BJ (cell line): Measurements from ENCODE around the gene CUL1. TPM values are rescaled to one million over a fixed set of nuclear protein-coding genes. Genes with fewer than 3 reads are reported as not detected.

Experiments
- CTCF ChIA-PET: fragments of 350-600 bp; formaldehyde crosslinking; extraction: SDS; loops from one replicate; lab custom pipeline; 2021; ENCODE audit warnings: antibody characterized with exemption, inconsistent platforms; lab: Yijun Ruan, JAX
- POLR2A ChIA-PET: fragments of 300-600 bp; sonication (Branson Sonifier 250); formaldehyde crosslinking; extraction: SDS; loops from one replicate; lab custom pipeline; 2021; ENCODE audit warnings: antibody characterized with exemption; lab: Charles Lee
- DNase-seq: peaks from one replicate; pipeline ENCODE4 v3.0.0-alpha.2; 2011; ENCODE audit warnings: low read depth
- H3K27me3 ChIP-seq: 2 replicates; pipeline ENCODE4 v1.6.0; 2011; ENCODE audit warnings: low read length; ENCODE audit not compliant: control insufficient read depth, insufficient read depth
- H3K36me3 ChIP-seq: 2 replicates; pipeline ENCODE4 v1.5.1; 2011; ENCODE audit warnings: low read length; ENCODE audit not compliant: control insufficient read depth, insufficient read depth
- H3K4me3 ChIP-seq: 2 replicates; pipeline ENCODE4 v1.5.1; 2011; ENCODE audit warnings: low read depth, mild to moderate bottlenecking, control low read depth, low read length
- polyA plus RNA-seq: library from polyadenylated mRNA; depleted of rRNA; stranded (reverse); fragments of >200 nt; gene quantifications from 2 replicates; pipeline ENCODE4 v1.2.3, GENCODE V29; 2011
- TF ChIP-seq, protein P1 (sequence below): IDR thresholded peaks from 2 replicates; pipeline ENCODE4 v1.5.1; 2011; ENCODE audit warnings: low read depth, mild to moderate bottlenecking, control low read depth, inconsistent platforms, low read length, moderate library complexity; ENCODE audit not compliant: insufficient read depth

Gene CUL1
- polyA plus RNA-seq, 1 experiment, result 38.6 TPM

- TF ChIP-seq, protein P1, sequence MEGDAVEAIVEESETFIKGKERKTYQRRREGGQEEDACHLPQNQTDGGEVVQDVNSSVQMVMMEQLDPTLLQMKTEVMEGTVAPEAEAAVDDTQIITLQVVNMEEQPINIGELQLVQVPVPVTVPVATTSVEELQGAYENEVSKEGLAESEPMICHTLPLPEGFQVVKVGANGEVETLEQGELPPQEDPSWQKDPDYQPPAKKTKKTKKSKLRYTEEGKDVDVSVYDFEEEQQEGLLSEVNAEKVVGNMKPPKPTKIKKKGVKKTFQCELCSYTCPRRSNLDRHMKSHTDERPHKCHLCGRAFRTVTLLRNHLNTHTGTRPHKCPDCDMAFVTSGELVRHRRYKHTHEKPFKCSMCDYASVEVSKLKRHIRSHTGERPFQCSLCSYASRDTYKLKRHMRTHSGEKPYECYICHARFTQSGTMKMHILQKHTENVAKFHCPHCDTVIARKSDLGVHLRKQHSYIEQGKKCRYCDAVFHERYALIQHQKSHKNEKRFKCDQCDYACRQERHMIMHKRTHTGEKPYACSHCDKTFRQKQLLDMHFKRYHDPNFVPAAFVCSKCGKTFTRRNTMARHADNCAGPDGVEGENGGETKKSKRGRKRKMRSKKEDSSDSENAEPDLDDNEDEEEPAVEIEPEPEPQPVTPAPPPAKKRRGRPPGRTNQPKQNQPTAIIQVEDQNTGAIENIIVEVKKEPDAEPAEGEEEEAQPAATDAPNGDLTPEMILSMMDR, result no peak
- ChIA-PET POLR2A (no interaction called here), CTCF (no interaction called here)
- Histone ChIP-seq H3K4me3 (no peak overlapping the region), H3K36me3 (peaks cover 5% of the 10 kb centered on the region), H3K27me3 (no peaks in the 10 kb centered on the region)
- no peak for DNase-seq
Observed at GRCh38 chr7:148750442-148751355, 52.0 kb downstream of the CUL1 start.

DNA sequence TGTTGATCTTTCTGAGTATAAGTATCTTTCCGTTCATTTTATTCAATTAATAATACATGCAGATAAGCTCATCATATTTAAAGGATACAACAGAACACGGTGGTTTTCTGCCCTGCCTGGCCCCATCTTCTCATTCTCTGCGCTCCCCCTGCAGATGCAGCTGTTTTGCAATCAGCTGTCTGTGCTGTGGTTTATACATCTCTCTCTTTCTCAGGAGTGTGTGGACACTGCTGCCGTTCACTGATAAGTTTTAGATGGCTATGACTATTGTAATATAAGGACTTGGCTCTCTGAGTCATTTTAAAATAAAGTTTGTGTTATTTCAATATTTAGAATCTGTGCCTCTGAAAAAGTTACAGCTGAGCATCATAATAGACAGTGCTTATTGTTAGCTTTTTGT, 54.5 kb downstream of the CUL1 start:
- no peak overlapping the region for H3K4me3 ChIP-seq
- TF ChIP-seq, protein P1, result no peak
- CTCF ChIA-PET, result interaction anchor here (1.0 kb wide), 1 partner anchor 50 kb away, joined by 3 read pairs; no protein-coding TSS in a partner anchor
- POLR2A ChIA-PET, result no interaction called here
- DNase-seq, result no peak
- no peaks in the 10 kb centered on the region for H3K27me3 ChIP-seq
- peaks cover 8% of the 10 kb centered on the region for H3K36me3 ChIP-seq

DNA sequence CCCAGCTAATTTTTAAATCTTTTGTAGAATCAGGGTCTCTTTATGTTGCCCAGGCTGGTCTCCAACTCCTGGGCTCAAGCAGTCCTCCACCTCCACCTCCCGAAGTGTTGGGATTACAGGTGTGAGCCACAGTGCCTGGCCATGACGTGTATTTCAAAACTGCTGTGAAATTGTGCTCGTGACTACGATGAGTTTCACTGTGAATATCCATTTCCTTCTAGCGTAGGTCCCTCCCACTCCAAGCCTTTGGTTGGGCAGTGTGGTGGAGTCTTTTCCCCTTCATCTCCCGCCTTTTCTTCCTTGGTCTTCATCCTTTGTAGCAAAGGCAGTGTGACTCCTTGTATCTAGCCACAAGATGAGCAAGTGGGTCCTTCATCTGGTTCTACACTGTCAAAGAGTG, 56.2 kb downstream of the CUL1 start:
- no peak overlapping the region for H3K4me3 ChIP-seq
- no peak for DNase-seq
- H3K36me3 ChIP-seq, result peaks cover 8% of the 10 kb centered on the region
- no peaks in the 10 kb centered on the region for H3K27me3 ChIP-seq
- POLR2A ChIA-PET, result no interaction called here
- CTCF ChIA-PET, result no interaction called here
- TF ChIP-seq, protein P1, result no peak

DNA sequence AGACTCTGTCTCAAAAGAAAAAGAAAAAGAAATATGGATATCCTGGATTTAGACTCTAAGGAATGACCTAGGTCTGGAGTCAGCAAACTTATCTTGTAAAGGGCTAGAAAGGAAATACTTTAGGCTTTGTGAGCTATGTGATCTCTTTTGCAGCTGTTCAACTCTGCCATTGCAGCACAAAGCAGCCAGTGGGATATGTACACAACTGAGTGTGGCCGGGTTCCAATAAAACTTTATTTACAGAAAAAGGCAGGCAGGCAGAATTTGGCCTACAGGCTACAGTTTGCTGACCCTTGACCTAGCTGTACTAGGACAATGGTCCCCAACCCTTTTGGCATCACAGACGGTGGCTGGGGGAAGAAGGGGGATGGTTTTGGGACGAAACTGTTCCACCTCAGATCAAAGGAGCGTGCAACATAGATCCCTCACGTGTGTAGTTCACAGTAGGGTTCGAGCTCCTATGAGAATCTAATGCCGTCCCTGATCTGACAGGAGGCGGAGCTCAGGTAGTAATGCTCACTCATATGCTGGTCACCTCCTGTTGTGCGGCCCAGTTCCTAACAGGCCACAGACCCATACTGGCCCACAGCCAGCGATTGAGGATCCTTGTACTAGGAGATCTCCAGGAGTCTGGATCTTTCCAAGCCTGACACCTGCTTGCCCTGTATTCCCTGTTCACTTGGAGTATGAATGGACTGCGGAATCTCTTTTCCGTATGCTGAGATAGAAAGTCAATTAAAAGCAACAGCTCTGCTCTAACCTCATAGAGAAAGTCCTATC, 63.0 kb downstream of the CUL1 start:
- H3K36me3 ChIP-seq, result peaks cover 7% of the 10 kb centered on the region
- no peaks in the 10 kb centered on the region for H3K27me3 ChIP-seq
- TF ChIP-seq, protein P1, result no peak
- CTCF ChIA-PET, result interaction anchor here (0.6 to 1.1 kb wide), 2 partner anchors 121 to 186 kb away, joined by 4 read pairs; no protein-coding TSS in a partner anchor
- no peak overlapping the region for H3K4me3 ChIP-seq
- POLR2A ChIA-PET, result no interaction called here
- DNase-seq, result no peak

DNA sequence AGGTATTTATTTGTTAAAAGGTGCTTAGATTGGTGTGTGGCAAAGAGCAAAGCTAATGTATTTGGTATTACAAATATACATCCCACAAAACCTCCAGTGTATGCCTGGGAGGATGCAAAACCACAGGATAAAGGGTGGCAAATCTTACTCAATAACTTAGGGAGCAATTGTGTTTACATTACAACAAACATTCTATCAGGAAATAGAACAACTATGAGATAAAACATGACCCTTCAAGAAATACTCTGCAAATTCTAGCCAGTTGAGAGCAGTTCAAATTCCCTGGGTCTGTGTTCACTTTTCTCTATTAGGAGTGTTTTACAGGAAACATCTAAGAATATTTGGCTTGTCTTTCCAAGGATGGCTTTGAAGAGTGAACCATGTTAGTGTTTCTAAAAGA, 64.9 kb downstream of the CUL1 start:
- Histone ChIP-seq H3K27me3 (no peaks in the 10 kb centered on the region), H3K4me3 (no peak overlapping the region), H3K36me3 (peaks cover 5% of the 10 kb centered on the region; the same call in 1 of the 2 replicates)
- POLR2A ChIA-PET, result interaction anchor here (0.6 kb wide), 1 partner anchor 368 kb away, joined by 3 read pairs; no protein-coding TSS in a partner anchor
- CTCF ChIA-PET, result interaction anchor here (1.5 kb wide), 1 partner anchor 19 kb away, joined by 4 read pairs; no protein-coding TSS in a partner anchor
- TF ChIP-seq, protein P1, result no peak
- DNase-seq, result no peak
